H1 (cell line): Measurements from ENCODE around the gene TEX30. TPM values are rescaled to one million over a fixed set of nuclear protein-coding genes. Genes with fewer than 3 reads are reported as not detected.

Experiments used
- CTCF ChIA-PET: fragments of 300-600 bp; sonication (Branson Sonifier 250); formaldehyde crosslinking; loops from one replicate; lab custom pipeline; 2021; ENCODE audit not compliant: partially characterized antibody; lab: Charles Lee
- POLR2A ChIA-PET: fragments of 300-600 bp; sonication (Branson Sonifier 250); formaldehyde crosslinking; loops from one replicate; lab custom pipeline; 2021; ENCODE audit warnings: inconsistent platforms; ENCODE audit not compliant: partially characterized antibody; lab: Charles Lee
- DNase-seq, 2 experiments: peaks; one replicate each; pipeline versions ENCODE4 v3.0.0 to v3.0.0-alpha.2; 2010 to 2022; ENCODE audit warnings: low spot score in 2 of 2, low read depth in 1 of 2, mixed read lengths in 1 of 2
- FAIRE-seq: peaks from 2 replicates; lab custom pipeline; 2011; peaks lifted over from hg19 to GRCh38; lab: Jason Lieb, UNC
- H2AFZ ChIP-seq: 2 replicates; pipeline ENCODE4 v1.8.1; 2012; ENCODE audit warnings: low read length, inconsistent platforms
- H2AK5ac ChIP-seq: 2 replicates; pipeline ENCODE4 v1.6.1; 2013; ENCODE audit warnings: low read depth, low read length
- H2BK120ac ChIP-seq: replicated peaks from 2 replicates; pipeline ENCODE3; 2013; ENCODE audit warnings: low read depth, low read length, inconsistent platforms
- H2BK12ac ChIP-seq: 2 replicates; pipeline ENCODE4 v1.6.1; 2013; ENCODE audit warnings: low read depth, low read length
- H2BK15ac ChIP-seq: 2 replicates; pipeline ENCODE4 v1.6.1; 2013; ENCODE audit warnings: low read length
- H2BK20ac ChIP-seq: 2 replicates; pipeline ENCODE4 v1.6.1; 2013; ENCODE audit warnings: low read length
- H2BK5ac ChIP-seq: 2 replicates; pipeline ENCODE4 v1.6.1; 2013; ENCODE audit warnings: low read depth, low read length
- H3K14ac ChIP-seq: 2 replicates; pipeline ENCODE4 v1.6.1; 2013; ENCODE audit warnings: inconsistent platforms; ENCODE audit not compliant: insufficient read length
- H3K18ac ChIP-seq: 2 replicates; pipeline ENCODE4 v1.6.1; 2013; ENCODE audit warnings: low read length; ENCODE audit errors: extremely low read depth
- H3K23ac ChIP-seq: 2 replicates; pipeline ENCODE4 v1.6.1; 2013; ENCODE audit warnings: inconsistent platforms; ENCODE audit not compliant: insufficient read length
- H3K23me2 ChIP-seq: 2 replicates; pipeline ENCODE4 v1.6.1; 2013; ENCODE audit warnings: low read depth, low read length
- H3K27ac ChIP-seq: 2 replicates; pipeline ENCODE4 v1.6.1; 2011; ENCODE audit warnings: low read depth, low read length, inconsistent platforms
- H3K27me3 ChIP-seq, 4 experiments: replicated peaks in 1 of 4; 1 replicate in 1 of 4; 2 replicates in 3 of 4; pipeline versions ENCODE4 v1.6.1 to v1.8.1; 2011 to 2013; ENCODE audit warnings: low read length in 3 of 4, mild to moderate bottlenecking in 3 of 4, inconsistent platforms in 2 of 4, mixed read lengths in 2 of 4, moderate library complexity in 1 of 4; ENCODE audit not compliant: control insufficient read depth in 3 of 4, insufficient read depth in 3 of 4; ENCODE audit errors: extremely low read depth in 1 of 4
- H3K36me3 ChIP-seq, 4 experiments: 2 replicates each; pipeline versions ENCODE4 v1.6.1 to v1.8.1; 2011 to 2013; ENCODE audit warnings: mild to moderate bottlenecking in 4 of 4, low read length in 3 of 4, moderate library complexity in 2 of 4, control low read depth in 1 of 4, inconsistent platforms in 1 of 4; ENCODE audit not compliant: insufficient read depth in 4 of 4, control insufficient read depth in 2 of 4
- H3K4ac ChIP-seq: replicated peaks from 2 replicates; pipeline ENCODE3; 2013; ENCODE audit warnings: low read length, low read depth, mixed read lengths, inconsistent platforms; ENCODE audit not compliant: insufficient read length
- H3K4me1 ChIP-seq, 4 experiments: replicated peaks in 1 of 4; 1 replicate in 1 of 4; 2 replicates in 3 of 4; pipeline versions ENCODE4 v1.6.1 to v1.8.1; 2011 to 2013; ENCODE audit warnings: low read length in 3 of 4, inconsistent platforms in 2 of 4, mixed read lengths in 1 of 4; ENCODE audit not compliant: insufficient read depth in 4 of 4, control insufficient read depth in 3 of 4
- H3K4me2 ChIP-seq, 2 experiments: 2 replicates each; pipeline versions ENCODE4 v1.6.1 to v1.8.1; 2011 to 2013; ENCODE audit warnings: low read depth in 2 of 2, low read length in 2 of 2, control low read depth in 1 of 2, inconsistent platforms in 1 of 2, mild to moderate bottlenecking in 1 of 2; ENCODE audit not compliant: insufficient read depth in 1 of 2
- H3K4me3 ChIP-seq, 4 experiments: fragments of 200-600, 300-600 bp in 1 of 4; sonication (generic), shearing (Covaris generic), sonication (Bioruptor Twin) in 1 of 4; 2 replicates each; pipeline versions ENCODE4 v1.5.1 to v1.8.1; 2011 to 2016; ENCODE audit warnings: low read length in 4 of 4, low read depth in 3 of 4, control low read depth in 2 of 4, inconsistent platforms in 2 of 4, mild to moderate bottlenecking in 2 of 4, mixed read lengths in 1 of 4, moderate library complexity in 1 of 4; ENCODE audit not compliant: insufficient read depth in 2 of 4; ENCODE audit errors: extremely low read depth in 1 of 4
- H3K56ac ChIP-seq: replicated peaks from 2 replicates; pipeline ENCODE3; 2013; ENCODE audit warnings: low read depth, mild to moderate bottlenecking, mixed read lengths, low read length, inconsistent platforms; ENCODE audit not compliant: insufficient read length
- H3K79me1 ChIP-seq: 2 replicates; pipeline ENCODE4 v1.6.1; 2013; ENCODE audit warnings: low read depth, low read length, control low read depth
- H3K79me2 ChIP-seq, 2 experiments: 2 replicates each; pipeline versions ENCODE4 v1.6.1 to v1.8.1; 2012 to 2013; ENCODE audit warnings: low read length in 2 of 2, mild to moderate bottlenecking in 2 of 2, inconsistent platforms in 1 of 2; ENCODE audit not compliant: insufficient read depth in 2 of 2, control insufficient read depth in 1 of 2
- H3K9ac ChIP-seq, 4 experiments: replicated peaks in 1 of 4; 1 replicate in 1 of 4; 2 replicates in 3 of 4; pipeline versions ENCODE4 v1.6.1 to v1.8.1; 2011 to 2013; ENCODE audit warnings: low read depth in 3 of 4, low read length in 3 of 4, control low read depth in 2 of 4, mild to moderate bottlenecking in 2 of 4, moderate library complexity in 2 of 4, inconsistent platforms in 1 of 4; ENCODE audit errors: extremely low read depth in 1 of 4
- H3K9me3 ChIP-seq, 2 experiments: 2 replicates each; pipeline versions ENCODE4 v1.6.1 to v1.8.1; 2012 to 2013; ENCODE audit warnings: mild to moderate bottlenecking in 2 of 2, moderate library complexity in 2 of 2, control low read depth in 1 of 2, inconsistent platforms in 1 of 2, low read depth in 1 of 2, low read length in 1 of 2, mixed read lengths in 1 of 2; ENCODE audit not compliant: insufficient read depth in 2 of 2
- H4K20me1 ChIP-seq, 2 experiments: replicated peaks in 1 of 2; 2 replicates each; pipeline versions ENCODE3 to v1.8.1; 2011 to 2013; ENCODE audit warnings: inconsistent platforms in 2 of 2, low read length in 2 of 2, mild to moderate bottlenecking in 1 of 2; ENCODE audit not compliant: insufficient read depth in 2 of 2, control insufficient read depth in 1 of 2
- H4K5ac ChIP-seq: 2 replicates; pipeline ENCODE4 v1.6.1; 2013; ENCODE audit warnings: low read length, low read depth, mixed read lengths, inconsistent platforms; ENCODE audit not compliant: insufficient read length
- H4K8ac ChIP-seq: 2 replicates; pipeline ENCODE4 v1.8.0; 2013; ENCODE audit warnings: mild to moderate bottlenecking, moderate library complexity, low read length, inconsistent platforms; ENCODE audit not compliant: insufficient read depth; ENCODE audit errors: extremely low read depth
- H4K91ac ChIP-seq: replicated peaks from 2 replicates; pipeline ENCODE3; 2013; ENCODE audit warnings: low read length, mixed read lengths, inconsistent platforms; ENCODE audit not compliant: insufficient read length
- CBX5 ChIP-seq: fragments of 300-800, 300-1000 bp; sonication (generic); IDR thresholded peaks from 2 replicates; pipeline ENCODE4 v1.7.1; 2016; ENCODE audit warnings: antibody characterized with exemption, low read length, low read depth
- CHD1 ChIP-seq: IDR thresholded peaks from 2 replicates; pipeline ENCODE4 v1.6.1; 2012; ENCODE audit warnings: low read depth, low read length, improper control_type of control experiment
- MAFK ChIP-seq: IDR thresholded peaks from 2 replicates; pipeline ENCODE4 v1.6.1; 2012; ENCODE audit warnings: low read depth, mild to moderate bottlenecking, improper control_type of control experiment, low read length
- RAD21 ChIP-seq, 2 experiments: IDR thresholded peaks in 1 of 2; conservative IDR thresholded peaks in 1 of 2; 2 replicates each; pipeline ENCODE4 v1.6.1; 2011; ENCODE audit warnings: low read depth in 2 of 2, low read length in 2 of 2, improper control_type of control experiment in 1 of 2, inconsistent platforms in 1 of 2, mild to moderate bottlenecking in 1 of 2, moderate library complexity in 1 of 2
- RXRA ChIP-seq: IDR thresholded peaks from 2 replicates; pipeline ENCODE4 v1.6.1; 2011; ENCODE audit warnings: low read depth, mild to moderate bottlenecking, low read length, moderate library complexity; ENCODE audit not compliant: insufficient read depth
- WGBS, 2 experiments: shearing (Covaris generic) in 1 of 2; methylation state at CpG; one replicate each; pipeline versions ENCODE4 v1.1.6 to v1.1.7; 2013 to 2015; ENCODE audit warnings: low lambda C conversion rate in 2 of 2, mixed read lengths in 2 of 2, inconsistent platforms in 1 of 2, low coverage in 1 of 2, missing lambda C conversion rate in 1 of 2; ENCODE audit not compliant: insufficient replicate concordance in 2 of 2, insufficient coverage in 1 of 2, insufficient read length in 1 of 2; ENCODE audit errors: extremely low coverage in 1 of 2, missing lambda C conversion rate in 1 of 2; 5-methylcytosine and 5-hydroxymethylcytosine counted together
- polyA plus RNA-seq, 7 experiments: library from polyadenylated mRNA; depleted of rRNA in 3 of 7; stranded (reverse) in 5 of 7; unstranded in 2 of 7; fragments of >200 nt in 5 of 7; fragments of 200-250 nt in 2 of 7; gene quantifications; 1 replicate in 5 of 7; 2 replicates in 1 of 7; 4 replicates in 1 of 7; pipeline versions ENCODE4 v1.2.1 to v1.2.3, GENCODE V29; 2011 to 2013; ENCODE audit warnings: missing spikeins in 2 of 7, mixed read lengths in 2 of 7
- total RNA-seq: library from RNA; stranded (reverse); fragmentation: NEBNext Ultra II Directional; extraction: Animal tissue kit (Norgen Biotek cat#: 25700); gene quantifications from 2 replicates; pipeline ENCODE4 v1.2.1, GENCODE V29; 2021

Gene TEX30
- total and polyA plus RNA-seq, 2 of the 8 experiments (the other 6 are each of a cell fraction or from before 2014, with no cell fraction given): 6.5 to 10.3 TPM

DNA sequence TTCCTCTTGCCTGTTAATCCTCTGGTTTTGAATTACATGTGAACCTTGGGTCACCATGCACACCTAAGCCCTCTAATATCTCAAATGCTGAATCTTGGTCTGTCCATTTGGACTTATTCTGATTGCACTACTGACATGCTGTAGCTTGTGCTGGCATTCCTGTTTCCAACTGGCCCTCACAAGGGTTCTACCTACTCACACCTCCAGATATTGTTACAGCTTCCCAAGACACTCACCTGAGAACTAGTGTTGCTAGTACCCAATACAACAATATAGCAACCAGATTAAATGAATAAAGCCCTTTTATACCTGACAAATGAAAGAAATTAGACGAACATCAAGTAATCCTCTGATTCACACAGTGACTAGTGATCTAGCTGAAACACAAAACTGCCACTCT lies 16.6 kb downstream of the TEX30 start:
- Histone ChIP-seq H3K9me3 (peaks cover 0 to under 1% of the 10 kb centered on the region in 2 experiments; a peak in 1 of 4 replicates), H4K91ac (no peak overlapping the region), H3K18ac (no peak overlapping the region), H2BK20ac (no peak overlapping the region), H3K27me3 (no peaks in the 10 kb centered on the region), H3K27ac (no peak overlapping the region), H3K79me1 (no peaks in the 10 kb centered on the region), H2BK12ac (no peak overlapping the region), H3K56ac (no peak overlapping the region), H3K4me3 (no peak overlapping the region), H4K5ac (no peak overlapping the region), H3K4me2 (no peak overlapping the region), H2AK5ac (no peak overlapping the region)
- no peak for FAIRE-seq
- TF ChIP-seq RXRA (no peak), RAD21 (IDR thresholded peaks at IDR 0.05 in 1 of 2, conservative IDR thresholded peaks at IDR 0.05 in 1 of 2; ENCODE audit: low read depth in 2 of 2, low read length in 2 of 2) (no peak), CBX5 (no peak), MAFK (no peak), CHD1 (no peak)
- TF ChIP-seq, all 59 proteins: peak for 0
- no peaks in the 10 kb centered on the region for H4K20me1 ChIP-seq
- no peak overlapping the region for H2BK5ac ChIP-seq
- H3K9ac ChIP-seq: no peak overlapping the region
- no peaks in the 10 kb centered on the region for H3K4me1 ChIP-seq
- H3K14ac ChIP-seq: no peak overlapping the region
- no peak overlapping the region for H2BK120ac ChIP-seq
- no peak overlapping the region for H4K8ac ChIP-seq
- POLR2A ChIA-PET: interaction anchor here (1.6 kb wide), 1 partner anchor 15 kb away, joined by 6 read pairs; the partner anchor contains the start of gene TEX30
- no peak for DNase-seq
- 71% methylated on average over 1 of the region's 1 CpG; no CpG with 5 or more reads in 1 of the 2 experiments for WGBS, 2 experiments
- H3K23me2 ChIP-seq: no peaks in the 10 kb centered on the region
- H3K4ac ChIP-seq: no peak overlapping the region
- H3K36me3 ChIP-seq: no peaks in the 10 kb centered on the region
- H3K23ac ChIP-seq: no peak overlapping the region
- H3K79me2 ChIP-seq: no peaks in the 10 kb centered on the region
- CTCF ChIA-PET: interaction anchor here (0.9 kb wide), 1 partner anchor 91 kb away, joined by 5 read pairs; no protein-coding TSS in a partner anchor
- H2AFZ ChIP-seq: no peak overlapping the region
- H2BK15ac ChIP-seq: no peak overlapping the region
